MM.1S (cell line): ENCODE measurements around the gene PDGFD.

Experiments used
- DNase-seq: peaks from one replicate; pipeline ENCODE4 v3.0.0-alpha.2; 2015
- H2AFZ ChIP-seq: fragments of 300-600 bp; sonication (generic); 2 replicates; pipeline ENCODE4 v1.6.0; 2016; ENCODE audit warnings: antibody characterized with exemption, low read length
- H3F3A ChIP-seq: fragments of 300-600 bp; sonication (generic); 2 replicates; pipeline ENCODE4 v1.6.1; 2016; ENCODE audit warnings: mild to moderate bottlenecking, antibody characterized with exemption, low read length, moderate library complexity, mixed read lengths; ENCODE audit not compliant: insufficient read depth
- H3K27ac ChIP-seq: fragments of 300-600 bp; sonication (generic); 2 replicates; pipeline ENCODE4 v1.5.1; 2016; ENCODE audit warnings: mild to moderate bottlenecking, low read length
- H3K27me3 ChIP-seq: fragments of 300-600 bp; sonication (generic); replicated peaks from 2 replicates; pipeline ENCODE4 v1.6.0; 2016; ENCODE audit warnings: low read length; ENCODE audit not compliant: insufficient read depth
- H3K36me3 ChIP-seq: fragments of 300-600 bp; sonication (generic); replicated peaks from 2 replicates; pipeline ENCODE4 v1.6.1; 2016; ENCODE audit warnings: mild to moderate bottlenecking, low read length, mixed read lengths; ENCODE audit not compliant: insufficient read depth
- H3K4me1 ChIP-seq: fragments of 300-600 bp; sonication (generic); 2 replicates; pipeline ENCODE4 v1.6.1; 2016; ENCODE audit warnings: low read length, mixed read lengths
- H3K4me2 ChIP-seq: fragments of 300-600 bp; sonication (generic); 2 replicates; pipeline ENCODE4 v1.6.0; 2016; ENCODE audit warnings: low read depth, low read length
- H3K4me3 ChIP-seq: fragments of 300-600 bp; sonication (generic); 2 replicates; pipeline ENCODE4 v1.5.1; 2016; ENCODE audit warnings: low read length, mixed read lengths
- H3K79me2 ChIP-seq: fragments of 300-600 bp; sonication (generic); 2 replicates; pipeline ENCODE4 v1.6.1; 2016; ENCODE audit warnings: mixed run types, low read length, mixed read lengths
- H3K9ac ChIP-seq: fragments of 300-600 bp; sonication (generic); 2 replicates; pipeline ENCODE4 v1.6.1; 2016; ENCODE audit warnings: low read length, mixed read lengths
- H3K9me2 ChIP-seq: fragments of 300-600 bp; sonication (generic); replicated peaks from 2 replicates; pipeline ENCODE4 v1.6.1; 2016; ENCODE audit warnings: mild to moderate bottlenecking, low read length, mixed read lengths; ENCODE audit not compliant: insufficient read depth
- H3K9me3 ChIP-seq: fragments of 300-600 bp; sonication (generic); replicated peaks from 2 replicates; pipeline ENCODE4 v1.6.1; 2016; ENCODE audit warnings: mild to moderate bottlenecking, low read length, mixed read lengths; ENCODE audit not compliant: insufficient read depth
- H4K20me1 ChIP-seq: fragments of 300-600 bp; sonication (generic); 2 replicates; pipeline ENCODE4 v1.6.1; 2016; ENCODE audit warnings: mild to moderate bottlenecking, low read length, moderate library complexity, mixed read lengths; ENCODE audit not compliant: insufficient read depth
- CTCF ChIP-seq: fragments of 300-600 bp; sonication (generic); IDR thresholded peaks from 2 replicates; pipeline ENCODE4 v1.5.1; 2016; ENCODE audit warnings: antibody characterized with exemption, low read length, mixed read lengths
- EZH2 ChIP-seq: fragments of 300-600 bp; sonication (generic); optimal IDR thresholded peaks from 2 replicates; pipeline ENCODE3; 2017; ENCODE audit warnings: low read depth, mild to moderate bottlenecking, antibody characterized with exemption, low read length, mixed read lengths
- EZH2phosphoT487 ChIP-seq: fragments of 300-600 bp; sonication (generic); IDR thresholded peaks from 2 replicates; pipeline ENCODE4 v1.6.1; 2018; ENCODE audit warnings: antibody characterized with exemption, low read length

Gene PDGFD

DNA sequence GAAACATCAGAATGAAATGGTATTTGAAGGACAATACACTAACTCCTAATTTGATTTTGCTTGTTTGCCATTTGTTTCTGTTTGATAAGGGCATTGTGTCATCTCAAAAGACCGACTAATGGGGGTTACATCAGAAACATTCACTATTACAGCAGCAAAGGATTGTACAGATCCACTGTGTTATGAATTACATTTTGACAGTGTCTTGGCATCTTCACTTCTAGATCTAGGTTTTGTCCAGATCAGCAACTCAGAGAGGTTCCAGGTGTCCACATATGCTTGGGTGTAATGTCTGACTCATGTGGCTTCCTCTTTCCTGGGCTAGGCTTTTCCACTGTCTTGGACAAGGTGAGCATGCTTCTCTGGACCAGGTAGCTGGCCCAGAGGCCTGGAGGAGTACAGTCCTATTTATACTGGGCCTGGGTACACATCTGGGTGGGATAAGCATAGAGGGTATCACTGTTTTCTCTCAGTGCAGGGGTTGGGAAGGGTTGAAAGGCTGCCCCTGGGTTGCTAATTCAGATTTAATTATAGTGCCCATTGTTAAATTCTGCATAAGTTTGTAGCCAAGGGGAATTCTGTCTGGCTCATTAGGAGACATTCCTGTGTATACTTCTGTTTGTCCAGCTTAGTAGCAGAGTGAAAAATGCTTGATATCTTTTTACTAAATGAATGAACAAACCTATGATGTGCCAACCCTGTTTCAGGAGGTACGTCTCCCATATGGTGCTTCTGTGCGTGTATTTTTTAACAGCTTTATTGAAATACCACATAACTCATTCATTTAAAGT, 103.7 kb downstream of the PDGFD start:
- Histone ChIP-seq H3K27me3 (no peaks in the 10 kb centered on the region), H3K27ac (no peak overlapping the region), H3K36me3 (no peaks in the 10 kb centered on the region), H3K79me2 (no peaks in the 10 kb centered on the region), H3K4me1 (no peaks in the 10 kb centered on the region), H3K9me3 (no peaks in the 10 kb centered on the region), H2AFZ (no peak overlapping the region), H3K4me2 (no peak overlapping the region), H4K20me1 (no peaks in the 10 kb centered on the region), H3K9ac (no peak overlapping the region), H3K9me2 (no peaks in the 10 kb centered on the region), H3F3A (no peaks in the 10 kb centered on the region), H3K4me3 (no peak overlapping the region)
- DNase-seq = no peak
- TF ChIP-seq EZH2 = no peak
- TF ChIP-seq EZH2phosphoT487 = no peak
- no peak for TF ChIP-seq CTCF

DNA sequence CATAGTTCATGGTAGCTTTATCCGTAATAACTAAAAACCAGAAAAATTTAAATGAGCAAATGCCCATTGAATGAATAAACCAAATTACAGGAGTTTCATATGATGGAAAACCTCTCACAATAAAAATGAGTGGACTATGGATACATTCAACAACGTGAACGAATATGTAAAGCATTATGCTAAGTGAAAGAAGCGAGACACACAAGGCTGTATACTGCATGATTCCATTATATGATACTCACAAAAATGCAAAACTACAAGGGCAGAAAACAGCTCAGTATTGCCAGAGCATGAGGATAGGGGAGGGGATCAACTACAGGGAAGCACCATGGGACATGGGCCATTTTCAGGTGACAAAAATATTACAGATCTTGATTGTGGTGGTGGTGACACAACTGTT, 105.3 kb downstream of the PDGFD start:
- no peaks in the 10 kb centered on the region for H3F3A ChIP-seq
- H3K4me2 ChIP-seq = no peak overlapping the region
- no peak overlapping the region for H3K4me3 ChIP-seq
- H3K9me3 ChIP-seq = no peaks in the 10 kb centered on the region
- no peak overlapping the region for H3K9ac ChIP-seq
- no peak overlapping the region for H2AFZ ChIP-seq
- no peaks in the 10 kb centered on the region for H3K36me3 ChIP-seq
- no peaks in the 10 kb centered on the region for H4K20me1 ChIP-seq
- H3K27me3 ChIP-seq = no peaks in the 10 kb centered on the region
- H3K27ac ChIP-seq = no peak overlapping the region
- no peaks in the 10 kb centered on the region for H3K79me2 ChIP-seq
- DNase-seq = no peak
- TF ChIP-seq EZH2phosphoT487 (no peak), CTCF (no peak), EZH2 (no peak)
- no peaks in the 10 kb centered on the region for H3K4me1 ChIP-seq
- no peaks in the 10 kb centered on the region for H3K9me2 ChIP-seq

DNA sequence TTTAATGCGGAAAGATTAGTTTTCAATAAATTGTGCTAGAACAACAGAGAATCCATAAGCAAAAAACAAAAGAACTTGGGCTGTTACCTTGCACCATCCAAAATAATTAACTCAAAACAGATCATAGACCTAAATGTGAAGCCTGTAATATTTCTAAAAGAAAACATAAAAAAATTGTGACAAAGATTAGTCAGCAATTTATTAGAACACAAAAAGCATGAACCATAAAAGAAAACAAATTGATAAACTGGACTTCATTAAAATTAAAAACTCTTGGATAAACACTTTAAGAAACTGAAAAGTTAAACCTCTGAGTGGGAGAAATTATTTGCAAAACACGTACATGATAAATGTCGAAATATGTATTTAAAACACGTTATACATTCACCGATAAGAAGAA, 106.0 kb downstream of the PDGFD start:
- H3F3A ChIP-seq = no peaks in the 10 kb centered on the region
- H3K27me3 ChIP-seq = no peaks in the 10 kb centered on the region
- no peak overlapping the region for H3K4me3 ChIP-seq
- TF ChIP-seq EZH2phosphoT487 (no peak), EZH2 (no peak), CTCF (no peak)
- no peak overlapping the region for H3K9ac ChIP-seq
- H2AFZ ChIP-seq = no peak overlapping the region
- no peaks in the 10 kb centered on the region for H3K36me3 ChIP-seq
- H3K4me1 ChIP-seq = no peaks in the 10 kb centered on the region
- no peak overlapping the region for H3K4me2 ChIP-seq
- H3K27ac ChIP-seq = no peak overlapping the region
- no peaks in the 10 kb centered on the region for H4K20me1 ChIP-seq
- no peaks in the 10 kb centered on the region for H3K9me3 ChIP-seq
- H3K79me2 ChIP-seq = no peaks in the 10 kb centered on the region
- H3K9me2 ChIP-seq = no peaks in the 10 kb centered on the region
- DNase-seq = no peak
